B cell (primary cell): ENCODE results near the gene PPP2CA. TPM values are rescaled to one million over a fixed set of nuclear protein-coding genes. Genes with fewer than 3 reads are reported as not detected.

Experiments used
- ATAC-seq: fragments of 200-7000 bp; cut with Tn5 transposase; one replicate; pipeline ENCODE4 v1.10.0; 2021; ENCODE audit warnings: low read depth, mild to moderate bottlenecking, moderate number of reproducible peaks, moderate library complexity
- CTCF ChIA-PET: fragments of 350-600 bp; sonication (Branson Sonifier 250); formaldehyde crosslinking; loops from one replicate; lab custom pipeline; 2021; ENCODE audit warnings: antibody characterized with exemption, inconsistent platforms; lab: Charles Lee
- POLR2A ChIA-PET: fragments of 350-600 bp; sonication (Branson Sonifier 250); formaldehyde crosslinking; loops from one replicate; lab custom pipeline; 2021; ENCODE audit warnings: antibody characterized with exemption; lab: Charles Lee
- DNase-seq: peaks from one replicate; pipeline ENCODE4 v3.0.0; 2013
- H2AFZ ChIP-seq: 2 replicates; pipeline ENCODE4 v1.6.1; 2012; ENCODE audit warnings: mild to moderate bottlenecking, low read depth, low read length; ENCODE audit not compliant: insufficient read depth, poor library complexity, severe bottlenecking
- H3K27ac ChIP-seq, 2 donors: 1 replicate in 1 of 2; 2 replicates in 1 of 2; pipeline ENCODE4 v1.5.1; 2012 to 2013; ENCODE audit warnings: low read length in 2 of 2, mild to moderate bottlenecking in 2 of 2, moderate library complexity in 1 of 2
- H3K27me3 ChIP-seq, 4 experiments: fragments of 200-600 bp in 1 of 4; sonication (generic) in 1 of 4; replicated peaks in 1 of 4; 1 replicate in 2 of 4; 2 replicates in 2 of 4; pipeline versions ENCODE4 v1.6.1 to v1.7.0; 2013 to 2016; ENCODE audit warnings: low read length in 3 of 4, mild to moderate bottlenecking in 2 of 4, mixed read lengths in 1 of 4, moderate library complexity in 1 of 4; ENCODE audit not compliant: insufficient read depth in 4 of 4, control insufficient read depth in 3 of 4; ENCODE audit errors: control extremely low read depth in 1 of 4
- H3K36me3 ChIP-seq, 2 experiments: replicated peaks in 1 of 2; 1 replicate in 1 of 2; 2 replicates in 1 of 2; pipeline versions ENCODE4 v1.6.1 to v1.7.1; 2013; ENCODE audit warnings: low read length in 1 of 2; ENCODE audit not compliant: insufficient read depth in 2 of 2, control insufficient read depth in 1 of 2; ENCODE audit errors: control extremely low read depth in 1 of 2, extremely low read depth in 1 of 2
- H3K4me1 ChIP-seq, 2 donors: fragments of 200-600 bp in 1 of 2; sonication (generic) in 1 of 2; 1 replicate in 1 of 2; 2 replicates in 1 of 2; pipeline versions ENCODE4 v1.5.1 to v1.6.1; 2013 to 2017; ENCODE audit warnings: low read length in 2 of 2; ENCODE audit not compliant: control insufficient read depth in 2 of 2, insufficient read depth in 2 of 2
- H3K4me2 ChIP-seq: replicated peaks from 2 replicates; pipeline ENCODE3; 2012; ENCODE audit warnings: mild to moderate bottlenecking, low read depth, low read length; ENCODE audit not compliant: poor library complexity, severe bottlenecking
- H3K4me3 ChIP-seq, 5 experiments: fragments of 200-600 bp in 1 of 5; sonication (generic) in 1 of 5; 1 replicate in 3 of 5; 2 replicates in 2 of 5; pipeline versions ENCODE4 v1.5.1 to v1.7.0; 2011 to 2016; ENCODE audit warnings: low read length in 4 of 5, mild to moderate bottlenecking in 4 of 5, low read depth in 2 of 5, control low read depth in 1 of 5, moderate library complexity in 1 of 5; ENCODE audit not compliant: insufficient read depth in 1 of 5; ENCODE audit errors: control extremely low read depth in 1 of 5, extremely low read depth in 1 of 5
- H3K79me2 ChIP-seq: fragments of 200-600 bp; sonication (generic); one replicate; pipeline ENCODE4 v1.6.0; 2016; ENCODE audit warnings: low read length; ENCODE audit not compliant: control insufficient read depth, insufficient read depth
- H3K9ac ChIP-seq: fragments of 200-600 bp; sonication (generic); 2 replicates; pipeline ENCODE4 v1.6.1; 2017; ENCODE audit warnings: mild to moderate bottlenecking, low read length, moderate library complexity
- H3K9me3 ChIP-seq, 3 donors: one replicate each; pipeline versions ENCODE4 v1.6.1 to v1.7.1; 2013; ENCODE audit warnings: low read length in 2 of 3; ENCODE audit not compliant: control insufficient read depth in 2 of 3, insufficient read depth in 1 of 3; ENCODE audit errors: control extremely low read depth in 1 of 3
- H4K20me1 ChIP-seq: 2 replicates; pipeline ENCODE4 v1.6.0; 2012; ENCODE audit warnings: mild to moderate bottlenecking, low read length; ENCODE audit not compliant: insufficient read depth, control insufficient read depth, poor library complexity, severe bottlenecking
- H3K27ac Mint-ChIP-seq: one replicate; pipeline ENCODE4 v1.8.0; 2021; ENCODE audit warnings: mixed read lengths
- H3K27me3 Mint-ChIP-seq: one replicate; pipeline ENCODE4 v1.8.0; 2021; ENCODE audit warnings: mixed read lengths
- H3K4me1 Mint-ChIP-seq: one replicate; pipeline ENCODE4 v1.8.0; 2021; ENCODE audit warnings: mixed read lengths
- H3K4me3 Mint-ChIP-seq: one replicate; pipeline ENCODE4 v1.8.0; 2021; ENCODE audit warnings: mixed read lengths
- H3K9me3 Mint-ChIP-seq: one replicate; pipeline ENCODE4 v1.8.0; 2022; ENCODE audit warnings: mixed read lengths; ENCODE audit not compliant: insufficient read depth
- EZH2 ChIP-seq: IDR thresholded peaks from 2 replicates; pipeline ENCODE4 v1.6.1; 2012; ENCODE audit warnings: borderline replicate concordance, low read depth, mild to moderate bottlenecking, moderate library complexity, low read length; ENCODE audit not compliant: insufficient read depth, poor library complexity, severe bottlenecking
- WGBS: methylation state at CpG from one replicate; pipeline ENCODE4 v1.1.5; 2013; ENCODE audit warnings: missing lambda C conversion rate; ENCODE audit not compliant: insufficient coverage; 5-methylcytosine and 5-hydroxymethylcytosine counted together
- intact Hi-C: fragments of 100-400 bp; cut with micrococcal nuclease; formaldehyde crosslinking; loops from one replicate; pipeline ENCODE4 v1.10.0; 2022
- polyA plus RNA-seq: library from polyadenylated mRNA; depleted of rRNA; stranded (reverse); fragments of >200 nt; gene quantifications from 2 replicates; pipeline ENCODE4 v1.2.3, GENCODE V29; 2012
- total RNA-seq, 2 donors: library from RNA; stranded (reverse); fragments of 120-200 nt in 1 of 2; gene quantifications; 1 replicate in 1 of 2; 2 replicates in 1 of 2; pipeline versions ENCODE4 v1.2.3 to v1.2.4, GENCODE V29; 2013 to 2022
- TF ChIP-seq, protein P1 (sequence below): fragments of 200-600 bp; IDR thresholded peaks from one replicate; pipeline ENCODE4 v1.8.0; 2022; ENCODE audit warnings: antibody characterized with exemption, mild to moderate bottlenecking

PPP2CA gene
- total and polyA plus RNA-seq, 2 donors (not counting 1 experiment from before 2014, with no cell fraction given) = 82.3 to 86.2 TPM

DNA sequence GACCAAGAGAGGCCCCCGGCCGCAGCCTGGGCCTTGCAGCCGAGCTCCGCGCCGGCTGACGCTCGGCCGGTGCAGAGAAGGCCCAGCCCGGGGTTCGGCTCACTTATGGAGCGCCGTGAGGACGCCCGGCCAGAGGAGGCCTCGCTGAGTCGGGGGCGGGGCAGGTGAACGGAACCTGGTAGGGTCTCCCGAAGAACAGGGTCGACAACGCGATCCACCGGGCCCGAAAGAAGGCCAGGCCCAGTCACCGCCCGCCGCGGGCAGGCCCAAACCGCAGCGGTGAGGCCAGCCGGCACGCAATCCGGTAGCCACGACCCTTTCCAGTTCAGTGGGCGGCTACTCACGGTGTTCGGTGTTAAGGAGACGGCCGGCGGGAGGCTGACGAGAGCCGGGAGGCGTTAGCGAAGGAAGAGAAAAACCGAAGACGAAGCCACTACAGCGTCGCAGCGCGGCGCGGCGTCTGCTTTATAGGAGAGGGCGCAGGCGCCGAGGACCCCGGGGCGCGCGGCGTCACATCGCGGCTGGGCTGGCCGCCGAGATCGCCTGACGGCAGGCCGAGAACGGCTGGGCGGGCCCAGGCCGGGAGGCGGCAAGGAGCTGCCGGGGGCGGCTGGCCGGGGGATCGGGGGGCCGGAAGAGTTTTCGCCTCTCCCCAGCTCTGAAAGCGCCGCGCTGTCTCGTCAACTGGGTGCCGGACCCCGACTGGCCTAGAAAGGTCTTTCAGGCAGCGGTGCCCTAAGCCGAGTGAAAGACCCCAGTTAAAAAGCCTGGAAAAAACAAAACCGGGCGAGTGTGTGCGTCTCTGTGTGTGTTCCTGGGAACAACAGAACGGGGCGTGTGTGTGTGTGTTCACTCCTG is 49.1 kb downstream of the PPP2CA start, which contains the start of gene SKP1:
TSS of gene SKP1 (minus strand) at position 440 of the 858 bp plus-strand sequence. CDS start 2,928 bp downstream, outside the sequence.
- CTCF ChIA-PET = interaction anchor here (1.0 to 2.3 kb wide), 6 partner anchors 10 to 410 kb away, joined by 3 to 7 read pairs (median 3); partner anchors contain the start of gene PPP2CA
- peak; percentile 86 for ATAC-seq
- peak within 1 kb of the TSS; percentile 98 for H2AFZ ChIP-seq
- peaks cover 29% of the 10 kb centered on the region for H3K4me1 Mint-ChIP-seq
- peaks cover 57% of the 10 kb centered on the region for H3K79me2 ChIP-seq
- peaks cover 8 to 17% of the 10 kb centered on the region in 2 experiments for H3K36me3 ChIP-seq
- peak; percentile 95 for DNase-seq
- H3K9me3 Mint-ChIP-seq = no peaks in the 10 kb centered on the region
- H3K27me3 Mint-ChIP-seq = no peaks in the 10 kb centered on the region
- H3K4me3 ChIP-seq = peak within 1 kb of the TSS; percentile 73 to 100 (median 93)
- no peaks in the 10 kb centered on the region for H3K9me3 ChIP-seq
- peak within 1 kb of the TSS; percentile 96 for H3K4me3 Mint-ChIP-seq
- peaks cover 45% of the 10 kb centered on the region for H4K20me1 ChIP-seq
- peak within 1 kb of the TSS; percentile 98 to 100 for H3K27ac ChIP-seq
- intact Hi-C loops = loop anchor here (1.0 to 5.0 kb wide), 7 partner anchors 50 to 728 kb away; partner anchors contain the start of genes CAMLG, DDX46, JADE2 and PCBD2
- under 1% methylated on average over 92 of the region's 92 CpGs for WGBS
- H3K4me2 ChIP-seq = peak within 1 kb of the TSS; percentile 86
- peak within 1 kb of the TSS; percentile 98 for H3K27ac Mint-ChIP-seq
- H3K4me1 ChIP-seq = peaks cover 25 to 27% of the 10 kb centered on the region in 2 donors
- H3K9ac ChIP-seq = peak within 1 kb of the TSS; percentile 100
- no peak for TF ChIP-seq EZH2
- TF ChIP-seq, protein P1, sequence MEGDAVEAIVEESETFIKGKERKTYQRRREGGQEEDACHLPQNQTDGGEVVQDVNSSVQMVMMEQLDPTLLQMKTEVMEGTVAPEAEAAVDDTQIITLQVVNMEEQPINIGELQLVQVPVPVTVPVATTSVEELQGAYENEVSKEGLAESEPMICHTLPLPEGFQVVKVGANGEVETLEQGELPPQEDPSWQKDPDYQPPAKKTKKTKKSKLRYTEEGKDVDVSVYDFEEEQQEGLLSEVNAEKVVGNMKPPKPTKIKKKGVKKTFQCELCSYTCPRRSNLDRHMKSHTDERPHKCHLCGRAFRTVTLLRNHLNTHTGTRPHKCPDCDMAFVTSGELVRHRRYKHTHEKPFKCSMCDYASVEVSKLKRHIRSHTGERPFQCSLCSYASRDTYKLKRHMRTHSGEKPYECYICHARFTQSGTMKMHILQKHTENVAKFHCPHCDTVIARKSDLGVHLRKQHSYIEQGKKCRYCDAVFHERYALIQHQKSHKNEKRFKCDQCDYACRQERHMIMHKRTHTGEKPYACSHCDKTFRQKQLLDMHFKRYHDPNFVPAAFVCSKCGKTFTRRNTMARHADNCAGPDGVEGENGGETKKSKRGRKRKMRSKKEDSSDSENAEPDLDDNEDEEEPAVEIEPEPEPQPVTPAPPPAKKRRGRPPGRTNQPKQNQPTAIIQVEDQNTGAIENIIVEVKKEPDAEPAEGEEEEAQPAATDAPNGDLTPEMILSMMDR = no peak
- POLR2A ChIA-PET = interaction anchor here (0.6 to 2.7 kb wide), 11 partner anchors 18 to 728 kb away, joined by 3 to 35 read pairs (median 3); partner anchors contain the start of genes CAMLG, CDKL3, JADE2 and PCBD2
- H3K27me3 ChIP-seq = no peaks in the 10 kb centered on the region
